Stomach (tissue), 9 donors: ENCODE measurements around the gene IGSF3. TPM values are rescaled to one million over a fixed set of nuclear protein-coding genes. Genes with fewer than 3 reads are reported as not detected.

Experiments used
- DNase-seq, 2 donors: peaks; one replicate each; pipeline versions ENCODE4 v3.0.0 to v3.0.0-alpha.2; 2013 to 2019
- H3K27ac ChIP-seq, 5 donors: fragments of 200-600 bp in 4 of 5; sonication (generic) in 4 of 5; one replicate each; pipeline ENCODE4 v1.5.1; 2013 to 2019; ENCODE audit warnings: mild to moderate bottlenecking in 1 of 5, moderate library complexity in 1 of 5
- H3K27me3 ChIP-seq, 3 donors: fragments of 200-600 bp; sonication (generic); one replicate each; pipeline ENCODE4 v1.5.1; 2017 to 2019; ENCODE audit warnings: mixed run types in 1 of 3
- H3K36me3 ChIP-seq, 4 donors: fragments of 200-600 bp; sonication (generic); 1 replicate in 3 of 4; 2 replicates in 1 of 4; pipeline ENCODE4 v1.5.1; 2016 to 2019
- H3K4me1 ChIP-seq, 4 donors: fragments of 200-600 bp; sonication (generic); one replicate each; pipeline ENCODE4 v1.5.1; 2016 to 2019
- H3K4me3 ChIP-seq, 4 donors: fragments of 200-600 bp; sonication (generic) in 3 of 4; one replicate each; pipeline ENCODE4 v1.5.1; 2016 to 2019; ENCODE audit warnings: mild to moderate bottlenecking in 1 of 4
- H3K9me3 ChIP-seq, 4 donors: fragments of 200-600 bp; sonication (generic); one replicate each; pipeline ENCODE4 v1.5.1; 2016 to 2019
- CTCF ChIP-seq, 7 experiments: fragments of 450-650 bp in 4 of 7; fragments of 200-600 bp in 3 of 7; sonication (generic) in 3 of 7; IDR thresholded peaks; one replicate each; pipeline ENCODE4 v1.5.1; 2016 to 2019; ENCODE audit warnings: antibody characterized with exemption in 7 of 7, control low read depth in 2 of 7, mild to moderate bottlenecking in 1 of 7
- EP300 ChIP-seq: sonication (generic); formaldehyde crosslinking; IDR thresholded peaks from one replicate; pipeline ENCODE4 v1.6.1; 2017; ENCODE audit warnings: antibody characterized with exemption
- POLR2A ChIP-seq, 4 donors: fragments of 450-650 bp; IDR thresholded peaks; one replicate each; pipeline ENCODE4 v1.6.1; 2016; ENCODE audit warnings: antibody characterized with exemption in 4 of 4, control low read depth in 2 of 4, mild to moderate bottlenecking in 1 of 4, moderate library complexity in 1 of 4
- POLR2AphosphoS5 ChIP-seq, 3 donors: sonication (generic); formaldehyde crosslinking; IDR thresholded peaks; one replicate each; pipeline ENCODE4 v1.6.1; 2016; ENCODE audit warnings: antibody characterized with exemption in 3 of 3
- WGBS, 5 donors: extraction: QIAGEN DNeasy Blood & Tissue Kit in 3 of 5; methylation state at CpG; one replicate each; pipeline versions ENCODE4 v1.1.5 to v1.1.7; 2013 to 2018; 5-methylcytosine and 5-hydroxymethylcytosine counted together
- intact Hi-C: fragments of 100-400 bp; cut with DNase I; formaldehyde crosslinking; loops from one replicate; pipeline ENCODE4 v1.15.1; 2023; ENCODE audit warnings: low total_unique reads
- polyA plus RNA-seq, 3 donors: library from polyadenylated mRNA; stranded (reverse); fragments of 200-250 nt; gene quantifications; one replicate each; pipeline ENCODE4 v1.2.3, GENCODE V29; 2013
- total RNA-seq, 5 donors: library from RNA; depleted of rRNA; stranded (reverse); fragments of >200 nt; gene quantifications; one replicate each; pipeline versions ENCODE4 v1.1.0 to v1.2.3, GENCODE V29; 2014 to 2016
- donor health status: healthy with polysubstance abuse.
- donor health status: Bipolar disorder and iron deficiency.
- donor health status: healthy.

The IGSF3 gene
- total and polyA plus RNA-seq, 8 donors = 1.7 to 31.6 (median 20.9) TPM

- WGBS, 5 donors = 85 to 97% (median 88%) methylated on average over 1 of the region's 1 CpG
- H3K27me3 ChIP-seq = no peaks in the 10 kb centered on the region
- H3K9me3 ChIP-seq = no peaks in the 10 kb centered on the region
- peaks cover 6 to 70% (median 64%) of the 10 kb centered on the region in 4 donors for H3K36me3 ChIP-seq
- TF ChIP-seq EP300 = no peak
- DNase-seq = no peak
- intact Hi-C loops = no loop called here
- peaks cover 0 to 24% (median 0%) of the 10 kb centered on the region in 4 donors for H3K4me1 ChIP-seq
- H3K4me3 ChIP-seq = no peak overlapping the region
- no peak overlapping the region for H3K27ac ChIP-seq
These were observed 129.6 kb downstream of the IGSF3 start for GRCh38 chr1:116537898-116538297.

- intact Hi-C loops = no loop called here
- Histone ChIP-seq H3K27me3 (no peaks in the 10 kb centered on the region), H3K4me3 (no peak overlapping the region), H3K9me3 (no peaks in the 10 kb centered on the region), H3K4me1 (peaks cover 0 to 24% (median 0%) of the 10 kb centered on the region in 4 donors), H3K27ac (no peak overlapping the region), H3K36me3 (peaks cover 3 to 70% (median 64%) of the 10 kb centered on the region in 4 donors)
- TF ChIP-seq POLR2A (IDR thresholded peaks at IDR 0.05) (no peak), EP300 (no peak), CTCF (IDR thresholded peaks at IDR 0.05) (no peak), POLR2AphosphoS5 (IDR thresholded peaks at IDR 0.05) (no peak)
- no peak for DNase-seq
- WGBS, 5 donors = 69 to 87% (median 73%) methylated on average over 3 of the region's 3 CpGs
These were observed 130.3 kb downstream of the IGSF3 start for GRCh38 chr1:116537040-116537831.

GRCh38 chr1:116534014-116534739 is 133.4 kb downstream of the IGSF3 start:
- WGBS, 5 donors = 83 to 87% (median 84%) methylated on average over 45 of the region's 45 CpGs
- H3K36me3 ChIP-seq = peaks cover 0 to 62% (median 55%) of the 10 kb centered on the region in 4 donors
- H3K9me3 ChIP-seq = no peaks in the 10 kb centered on the region
- H3K27me3 ChIP-seq = no peaks in the 10 kb centered on the region
- no peak overlapping the region for H3K4me3 ChIP-seq
- intact Hi-C loops = no loop called here
- no peak for DNase-seq
- TF ChIP-seq POLR2AphosphoS5 (IDR thresholded peaks at IDR 0.05) (no peak), EP300 (no peak), POLR2A (IDR thresholded peaks at IDR 0.05) (no peak), CTCF (IDR thresholded peaks at IDR 0.05) (no peak)
- peaks cover 0 to 8% (median 0%) of the 10 kb centered on the region in 4 donors for H3K4me1 ChIP-seq
- no peak overlapping the region for H3K27ac ChIP-seq

GRCh38 chr1:116533429-116533820 is 134.1 kb downstream of the IGSF3 start:
- Histone ChIP-seq H3K9me3 (no peaks in the 10 kb centered on the region), H3K27me3 (no peaks in the 10 kb centered on the region), H3K4me3 (no peak overlapping the region), H3K36me3 (peaks cover 0 to 55% (median 48%) of the 10 kb centered on the region in 4 donors), H3K4me1 (peaks cover 0 to under 1% (median 0%) of the 10 kb centered on the region in 4 donors), H3K27ac (no peak overlapping the region)
- intact Hi-C loops = no loop called here
- TF ChIP-seq EP300 (no peak), POLR2AphosphoS5 (IDR thresholded peaks at IDR 0.05) (no peak), POLR2A (IDR thresholded peaks at IDR 0.05) (no peak), CTCF (IDR thresholded peaks at IDR 0.05) (no peak)
- WGBS, 5 donors = 91 to 95% (median 93%) methylated on average over 3 of the region's 3 CpGs
- DNase-seq = no peak
